Measurements from ENCODE around the gene TTK.
"Not testable (repeated sequence)": the region's sequence is repeated elsewhere in the genome, so short reads cannot be mapped to it uniquely, and the experiment has no call there.

Gene TTK

DNA sequence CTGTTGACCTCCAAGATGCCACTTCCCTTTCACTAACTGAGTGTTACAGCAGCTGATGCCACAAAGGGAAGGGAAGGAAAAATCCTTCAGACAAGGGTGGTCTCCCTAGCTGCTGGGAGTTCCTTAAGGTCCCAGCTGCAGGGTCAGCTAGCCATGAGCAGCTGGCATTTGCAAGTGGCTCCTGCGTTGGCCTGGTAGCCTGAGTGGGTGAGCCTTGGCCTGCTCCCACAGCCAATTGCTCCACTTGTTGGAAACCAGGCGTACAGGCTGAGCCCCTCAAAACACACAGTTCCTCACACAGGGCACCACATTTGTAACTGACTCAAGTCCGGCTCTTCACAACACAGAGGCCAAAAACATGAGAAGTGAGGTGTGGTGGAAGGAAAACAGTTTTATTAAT lies 16.7 kb downstream of the TTK start:
- DNase-seq (ENCODE audit: low read depth in 2 of 2) = no peak

DNA sequence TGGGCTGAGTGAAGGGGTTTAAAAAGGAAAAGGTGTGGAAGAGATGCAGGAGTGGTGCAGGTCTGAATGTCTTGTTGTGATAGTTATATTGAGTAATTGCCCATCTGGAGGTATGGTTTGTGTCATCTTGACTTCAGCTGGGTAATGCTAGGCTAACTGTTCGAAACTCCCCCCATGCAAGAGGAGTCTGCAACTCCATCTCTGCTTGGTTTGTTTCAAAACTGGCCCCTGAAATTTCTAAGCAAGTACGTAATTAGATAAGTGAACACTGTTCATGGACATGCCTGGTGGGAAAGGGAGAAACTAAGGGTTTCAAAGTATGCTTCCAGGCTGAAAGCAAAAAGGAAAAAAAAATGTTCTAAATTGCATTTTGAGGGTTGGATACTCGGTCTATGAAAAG lies 17.1 kb downstream of the TTK start:
- DNase-seq (ENCODE audit: low read depth in 2 of 2) = no peak

DNA sequence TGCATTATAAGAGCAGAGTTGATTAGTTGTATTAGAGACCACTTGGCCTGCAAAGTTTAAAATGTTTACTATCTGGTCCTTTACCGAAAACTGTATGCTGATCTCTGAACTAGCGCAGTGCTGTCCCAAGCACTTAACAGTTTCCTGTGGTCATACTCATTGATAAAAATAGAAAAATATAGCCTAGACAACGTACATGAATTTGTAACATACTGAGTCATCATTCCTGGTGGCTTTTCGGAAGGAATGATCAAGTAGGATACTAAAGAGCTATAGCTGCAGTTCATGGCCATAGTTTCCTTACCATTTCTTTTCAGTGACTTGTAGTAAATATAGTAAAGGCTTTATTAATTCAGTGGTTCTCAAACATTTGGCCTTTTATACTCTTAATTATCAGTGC lies 18.4 kb downstream of the TTK start:
- DNase-seq (ENCODE audit: low read depth in 2 of 2) = peak; percentile 36 to 44

DNA sequence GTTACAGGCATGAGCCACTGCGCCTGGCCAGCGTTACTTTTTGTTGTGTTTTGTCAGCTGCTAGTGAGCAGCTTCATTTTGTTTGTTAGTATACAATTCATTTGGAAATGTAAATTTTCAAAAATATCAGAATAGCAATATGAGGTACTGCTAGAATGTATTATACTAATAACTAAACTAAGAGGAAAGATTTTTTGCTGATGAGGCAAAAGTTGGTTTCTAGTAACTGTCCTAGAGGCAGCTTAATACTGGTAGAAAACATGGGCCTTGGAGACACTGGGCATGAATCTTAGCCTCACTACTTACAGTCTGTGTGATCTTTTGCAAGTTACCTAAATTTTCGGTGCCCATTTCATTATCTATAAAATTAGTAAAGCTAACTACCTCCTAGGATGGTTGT lies 24.1 kb downstream of the TTK start:
- no peak for DNase-seq (ENCODE audit: low read depth in 2 of 2)

DNA sequence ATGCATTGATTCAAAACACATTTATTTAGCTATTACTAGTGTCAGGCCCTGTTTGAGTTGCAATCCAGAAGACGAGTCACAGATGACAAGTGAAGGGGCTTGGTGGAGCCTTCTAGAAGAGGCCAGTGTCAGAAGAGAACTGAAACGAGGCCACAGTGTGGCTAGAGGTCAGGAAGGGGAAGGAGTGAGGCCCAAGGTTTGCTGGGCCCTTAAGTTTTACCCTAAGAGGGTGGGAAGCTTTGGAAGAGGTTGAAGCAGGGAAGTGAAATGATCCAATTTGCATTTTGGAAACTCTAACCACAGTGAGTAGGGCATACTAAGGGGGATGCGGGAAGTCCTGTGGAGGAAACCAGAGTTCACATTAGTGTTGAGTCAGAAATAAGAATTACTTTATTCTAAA lies 25.0 kb downstream of the TTK start:
- no peak for DNase-seq (ENCODE audit: low read depth in 2 of 2)

DNA sequence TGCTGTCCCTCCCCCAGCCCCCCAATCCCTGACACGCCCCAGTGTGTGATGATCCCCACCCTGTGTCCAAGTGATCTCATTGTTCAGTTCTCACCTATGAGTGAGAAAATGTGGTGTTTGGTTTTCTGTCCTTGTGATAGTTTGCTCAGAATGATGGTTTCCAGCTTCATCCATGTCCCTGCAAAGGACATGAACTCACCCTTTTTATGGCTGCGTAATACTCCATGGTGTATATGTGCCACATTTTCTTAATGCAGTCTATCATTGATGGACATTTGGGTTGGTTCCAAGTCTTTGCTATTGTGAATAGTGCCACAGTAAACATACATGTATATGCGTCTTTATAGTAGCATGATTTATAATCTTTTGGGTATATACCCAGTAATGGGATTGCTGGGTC lies 43.8 kb downstream of the TTK start:
- DNase-seq (ENCODE audit: low read depth in 2 of 2) = not testable (repeated sequence)

DNA sequence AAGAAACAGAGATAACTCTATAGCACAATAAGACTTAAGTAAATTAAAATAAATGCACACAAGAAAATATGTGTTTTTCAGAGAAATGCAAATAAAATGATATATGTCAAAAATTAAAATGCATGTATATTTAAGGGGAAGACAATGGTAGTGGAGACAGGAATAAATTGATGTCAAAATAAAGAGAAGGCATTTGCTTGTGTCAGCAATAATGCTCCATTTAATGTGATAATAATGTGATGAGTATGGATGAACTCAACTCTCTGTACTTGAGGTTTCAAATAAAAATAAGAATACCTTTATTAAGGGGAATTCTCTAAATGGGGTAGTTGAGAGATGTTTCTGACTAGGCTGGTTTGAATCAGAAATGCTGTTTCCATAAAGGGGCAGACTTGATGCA lies 56.3 kb downstream of the TTK start:
- no peak for DNase-seq (ENCODE audit: low read depth in 2 of 2)

DNA sequence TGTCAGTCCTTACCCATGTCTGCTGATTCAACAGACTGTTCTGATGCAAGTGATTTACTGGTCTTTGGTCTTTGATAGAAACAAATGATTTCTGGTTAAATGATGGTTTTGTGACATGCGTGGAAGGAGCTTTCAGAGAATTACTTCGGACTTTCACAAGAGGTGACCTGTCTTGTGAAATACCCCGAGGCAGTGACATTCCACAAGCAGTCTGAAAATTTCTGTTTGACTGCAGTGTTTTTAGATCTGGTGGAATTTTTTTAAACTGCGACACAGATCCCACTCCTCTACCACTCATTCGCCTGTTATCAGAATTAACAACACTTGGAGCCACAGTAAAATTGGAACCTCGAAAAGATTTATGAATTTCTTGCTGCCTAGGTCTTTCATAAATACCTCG lies 63.7 kb downstream of the TTK start:
- not testable (repeated sequence) for DNase-seq (ENCODE audit: low read depth in 2 of 2)

DNA sequence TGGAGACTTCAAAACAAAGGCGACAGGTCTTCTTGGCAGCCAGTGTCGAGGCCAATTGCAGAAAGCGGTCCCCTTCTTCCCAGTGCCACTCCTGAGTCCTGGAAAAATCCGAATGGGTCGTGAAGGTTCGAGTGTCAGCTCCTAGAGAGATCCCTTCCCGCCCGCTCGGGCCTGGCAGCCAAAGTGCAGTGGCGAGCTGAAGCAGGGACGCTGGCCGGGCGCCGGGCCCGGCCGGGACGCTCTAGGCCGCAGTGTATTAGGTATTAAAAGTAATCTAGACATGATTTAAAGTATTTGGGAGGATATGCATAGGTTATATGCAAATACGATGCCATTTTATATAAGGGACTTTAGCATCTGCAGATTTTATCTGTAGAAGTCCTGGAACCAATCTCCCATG lies 66.0 kb downstream of the TTK start:
- not testable (repeated sequence) for DNase-seq (ENCODE audit: low read depth in 2 of 2)

DNA sequence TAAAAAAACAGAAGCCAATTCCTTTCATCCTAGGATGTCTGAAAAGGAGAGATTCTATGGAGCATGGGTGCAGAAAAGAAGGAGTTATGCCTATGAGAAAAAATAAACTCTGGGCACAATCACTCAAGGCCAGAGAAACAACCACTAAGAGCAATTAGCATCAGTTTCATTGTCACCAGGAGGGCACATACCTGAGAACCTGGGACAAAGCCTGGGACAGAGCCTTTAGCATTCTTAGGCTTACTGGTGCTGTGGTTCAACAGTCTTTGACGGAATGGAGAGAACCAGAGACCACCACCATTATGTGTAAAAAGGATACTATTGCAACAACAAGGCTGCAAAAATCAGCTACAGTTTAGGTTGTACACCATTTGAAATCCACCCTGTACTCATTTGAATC lies 72.6 kb downstream of the TTK start:
- DNase-seq (ENCODE audit: low read depth in 2 of 2) = no peak

DNA sequence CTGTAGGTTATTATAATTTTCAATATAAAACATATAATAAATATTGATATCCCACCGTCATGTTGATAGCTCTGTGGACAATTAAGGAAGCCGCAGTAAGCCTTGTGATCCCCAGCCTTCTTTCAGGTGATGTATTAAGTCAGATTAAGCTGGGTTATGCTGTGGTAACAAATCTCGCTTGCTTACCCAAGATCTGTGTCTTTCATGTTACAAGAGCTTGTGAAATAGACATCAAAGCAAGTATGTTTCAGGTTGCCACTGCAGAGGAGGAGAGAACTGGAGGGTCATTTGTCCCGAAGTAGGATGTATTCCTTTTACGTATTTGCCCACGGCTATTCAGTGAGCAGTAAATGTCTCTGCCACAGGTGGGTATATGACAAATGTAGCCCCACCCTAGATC lies 84.2 kb downstream of the TTK start:
- DNase-seq (ENCODE audit: low read depth in 2 of 2) = no peak

DNA sequence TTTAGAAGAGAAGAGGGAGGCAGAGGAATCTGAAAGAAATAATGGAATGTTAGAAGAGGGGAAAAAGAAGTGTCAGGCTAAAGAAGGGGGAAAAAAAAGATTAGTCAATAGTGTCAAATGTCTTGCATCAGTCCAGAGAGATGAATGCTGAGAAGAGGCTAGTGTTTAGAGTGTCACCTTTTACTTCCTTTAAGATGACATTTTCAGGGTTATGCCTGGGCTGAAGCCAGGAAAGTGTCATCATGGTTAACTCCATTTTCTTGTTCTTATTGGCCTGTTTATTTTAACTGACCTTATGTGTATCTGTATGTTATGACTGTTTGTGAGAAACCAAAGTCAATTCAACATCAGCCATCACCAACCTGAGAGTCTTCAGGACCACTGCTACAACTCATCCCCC lies 87.1 kb downstream of the TTK start:
- DNase-seq (ENCODE audit: low read depth in 2 of 2) = no peak

Data from fibroblast of skin of left biceps (primary cell).